Stimulated activated CD4-positive, alpha-beta T cell treated with anti-CD3 and anti-CD28 coated beads, Interleukin-15, amount 100 ng/mL, for 24 hours (primary cell): ENCODE data around the gene DMRT1.
"Not testable (repeated sequence)": the region's sequence is repeated elsewhere in the genome, so short reads cannot be mapped to it uniquely, and the experiment has no call there.

Experiments used
- DNase-seq: peaks from one replicate; pipeline ENCODE4 v3.0.0-alpha.2; 2020

The DMRT1 gene

DNA sequence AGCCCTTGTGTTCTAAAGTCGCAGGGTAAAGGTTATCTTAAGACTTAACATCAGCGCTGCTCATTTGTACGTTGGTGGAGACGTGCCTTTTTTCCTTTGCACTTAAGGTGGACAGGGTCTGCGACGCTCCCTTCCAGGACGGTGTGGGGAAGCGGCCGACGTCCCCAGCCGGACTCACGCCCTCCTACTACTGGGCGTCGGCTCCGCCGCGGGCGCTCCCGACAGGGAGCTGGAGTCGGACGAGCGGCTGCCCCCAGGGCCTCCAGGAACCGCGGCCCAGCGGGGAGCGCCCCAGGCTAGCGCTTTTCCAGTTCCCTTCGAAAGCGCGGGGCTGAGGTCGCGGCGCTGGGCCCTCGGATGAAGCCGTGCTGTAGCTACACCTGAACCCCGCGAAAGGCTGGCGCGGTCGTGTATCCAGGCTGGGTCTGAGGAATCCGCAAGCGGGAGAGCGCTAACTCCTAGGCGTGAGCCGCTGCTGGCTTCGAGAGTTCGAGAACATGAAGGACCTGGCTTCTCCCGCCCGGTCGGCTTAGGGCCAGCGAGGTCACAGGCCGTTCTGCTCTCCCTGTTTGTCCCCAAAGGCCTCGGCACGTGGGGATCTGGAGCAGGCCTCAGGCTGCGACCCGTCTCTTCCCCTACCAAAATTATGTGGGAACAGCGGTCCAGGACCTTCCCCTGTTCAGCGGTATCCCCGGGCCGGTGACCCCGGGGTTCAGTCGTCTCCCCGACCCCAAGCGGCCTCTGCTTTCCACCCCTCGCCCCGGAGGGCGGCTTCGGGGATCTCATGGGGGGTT lies 131.2 kb downstream of the DMRT1 start:
- DNase-seq, result peak; percentile 16

GRCh38 chr9:973295-973834 lies 131.9 kb downstream of the DMRT1 start:
- DNase-seq, result no peak

DNA sequence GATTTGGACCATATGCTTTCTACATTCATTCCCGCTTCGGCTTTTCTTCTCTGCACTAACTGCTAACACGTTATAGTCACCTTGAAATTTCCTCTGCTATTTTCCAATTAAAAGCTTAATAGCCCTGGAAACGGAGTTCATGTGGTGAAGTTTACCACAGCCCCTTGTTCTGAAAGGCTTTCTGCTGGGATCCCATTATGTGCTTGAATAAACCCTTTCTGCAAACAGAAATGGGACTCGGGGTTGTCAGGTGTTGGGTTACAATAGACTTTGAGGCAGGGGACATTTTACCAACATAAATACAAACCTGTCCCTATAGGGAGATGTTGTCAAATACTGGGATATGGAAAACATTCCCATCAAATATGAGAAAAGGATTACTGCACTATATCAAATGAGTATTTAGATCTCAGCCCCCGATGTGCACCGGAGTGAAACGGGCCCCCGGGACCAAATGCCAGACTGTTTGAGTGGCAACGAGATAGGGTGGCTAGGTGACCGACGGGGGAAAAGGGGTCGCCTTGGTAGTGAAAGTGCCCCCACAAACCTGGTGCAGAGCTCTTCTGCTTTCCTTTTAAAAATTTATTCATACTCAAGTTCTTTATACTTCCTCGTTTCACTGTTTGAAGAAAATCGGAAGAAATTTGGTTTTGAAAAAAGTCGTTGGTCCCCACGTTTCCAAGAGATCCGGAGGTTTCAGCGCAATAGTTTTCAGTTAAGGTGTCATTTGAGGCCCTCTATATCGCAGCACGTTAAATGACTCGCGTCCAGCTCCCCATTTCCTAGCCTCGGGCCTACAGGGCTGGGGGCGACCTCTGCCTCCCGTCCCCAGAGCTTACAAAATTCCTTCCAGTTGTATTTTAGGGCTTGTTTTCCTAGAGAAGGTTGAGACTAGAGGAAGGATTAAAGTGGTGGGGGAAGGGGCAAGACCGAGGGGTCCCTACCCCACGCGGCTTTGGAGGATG lies 132.8 kb downstream of the DMRT1 start:
- no peak for DNase-seq

- peak; percentile 4 for DNase-seq
Measured at GRCh38 chr9:974996-975739, 133.7 kb downstream of the DMRT1 start.

- no peak for DNase-seq
Measured at GRCh38 chr9:975740-976257, 134.3 kb downstream of the DMRT1 start.

DNA sequence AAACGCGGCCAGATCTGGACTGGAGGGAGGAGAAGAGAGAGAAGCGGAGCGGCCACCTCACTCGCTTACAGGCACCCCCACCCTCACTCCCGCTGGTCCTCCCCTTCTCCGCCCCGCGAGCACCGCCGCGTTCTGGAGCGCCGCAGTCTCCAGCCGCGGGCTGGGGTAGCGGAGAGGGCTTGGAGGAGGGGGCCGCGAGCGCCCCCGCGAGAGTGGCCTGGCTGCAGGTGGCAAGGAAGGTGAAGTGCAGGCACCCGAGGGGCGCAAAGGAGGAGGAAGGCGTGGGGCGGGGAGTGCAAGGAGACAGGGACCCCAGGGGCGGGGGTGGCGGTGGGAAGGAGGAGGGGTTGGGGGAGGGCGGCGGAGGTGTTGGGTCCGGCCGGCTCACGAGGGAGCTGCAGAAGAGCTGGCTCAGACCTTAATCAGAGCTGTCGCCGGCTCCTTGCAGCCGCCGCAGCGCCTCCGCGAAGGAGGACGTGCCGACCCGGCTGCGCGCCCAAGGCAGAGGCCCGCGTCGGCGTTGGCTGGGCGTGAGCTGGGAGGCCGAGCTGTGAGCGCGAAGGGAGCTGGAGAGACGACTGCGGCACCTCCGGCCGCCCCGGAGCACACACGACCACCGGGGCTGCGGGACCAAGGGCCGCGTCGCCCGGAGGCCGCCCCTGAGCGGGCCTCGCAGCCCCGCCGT lies 134.9 kb downstream of the DMRT1 start, which contains the start of gene DMRT3:
TSS of gene DMRT3 (plus strand) at position 398 of the 685 bp plus-strand sequence. CDS start 347 bp downstream, outside the sequence.
- peak; percentile 37 for DNase-seq

DNA sequence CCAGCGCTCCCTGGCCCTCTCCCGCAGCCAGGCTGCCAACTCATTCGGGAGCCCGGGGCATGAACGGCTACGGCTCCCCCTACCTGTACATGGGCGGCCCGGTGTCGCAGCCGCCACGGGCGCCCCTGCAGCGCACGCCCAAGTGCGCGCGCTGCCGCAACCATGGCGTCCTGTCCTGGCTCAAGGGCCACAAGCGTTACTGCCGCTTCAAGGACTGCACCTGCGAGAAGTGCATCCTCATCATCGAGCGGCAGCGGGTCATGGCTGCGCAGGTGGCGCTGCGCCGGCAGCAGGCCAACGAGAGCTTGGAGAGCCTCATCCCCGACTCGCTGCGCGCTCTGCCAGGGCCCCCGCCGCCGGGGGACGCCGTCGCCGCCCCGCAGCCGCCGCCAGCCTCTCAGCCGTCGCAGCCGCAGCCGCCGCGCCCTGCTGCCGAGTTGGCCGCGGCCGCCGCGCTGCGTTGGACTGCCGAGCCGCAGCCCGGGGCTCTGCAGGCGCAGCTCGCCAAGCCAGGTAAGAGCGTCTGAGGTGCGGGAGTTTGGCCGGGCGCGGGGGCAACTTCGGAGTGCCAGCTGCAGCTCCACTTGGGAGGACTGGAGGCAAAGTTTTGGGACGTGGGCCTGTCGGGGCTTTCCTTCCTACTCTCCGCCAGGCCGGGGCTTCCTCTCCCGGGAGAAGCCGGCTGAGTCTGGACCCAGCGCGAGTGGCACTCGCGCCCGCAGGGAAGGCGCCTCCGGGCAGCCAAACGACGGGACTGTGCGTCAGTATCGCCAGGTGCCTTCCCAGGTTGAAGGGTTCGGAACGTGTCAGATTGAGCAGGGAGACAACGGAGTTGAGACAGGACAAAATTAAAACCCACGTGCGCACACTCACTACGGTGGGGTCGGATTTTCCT lies 135.7 kb downstream of the DMRT1 start:
- peak; percentile 16 for DNase-seq

GRCh38 chr9:977838-978830 lies 136.6 kb downstream of the DMRT1 start:
- DNase-seq, result no peak

- DNase-seq, result no peak
Measured at GRCh38 chr9:979983-980382, 138.5 kb downstream of the DMRT1 start.

DNA sequence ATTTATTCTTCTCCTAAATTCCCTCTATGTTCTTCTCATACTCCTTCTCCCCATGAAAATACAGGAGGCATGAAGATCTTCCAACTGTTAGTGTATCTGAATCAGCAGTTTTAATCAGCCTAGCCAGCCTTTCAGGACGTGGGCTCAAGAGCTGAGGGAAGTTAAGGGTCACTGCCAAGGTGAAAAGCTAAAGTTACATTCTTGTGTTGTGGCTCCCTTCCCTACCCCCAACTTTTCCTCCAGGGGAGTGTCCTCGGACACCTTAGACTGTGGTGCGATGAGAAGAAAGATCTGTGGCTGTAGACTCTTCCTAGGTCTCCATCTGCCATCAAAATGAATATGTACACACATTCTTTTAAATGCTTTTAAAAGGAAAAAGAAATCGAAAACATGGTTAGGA lies 139.1 kb downstream of the DMRT1 start:
- DNase-seq, result no peak

DNA sequence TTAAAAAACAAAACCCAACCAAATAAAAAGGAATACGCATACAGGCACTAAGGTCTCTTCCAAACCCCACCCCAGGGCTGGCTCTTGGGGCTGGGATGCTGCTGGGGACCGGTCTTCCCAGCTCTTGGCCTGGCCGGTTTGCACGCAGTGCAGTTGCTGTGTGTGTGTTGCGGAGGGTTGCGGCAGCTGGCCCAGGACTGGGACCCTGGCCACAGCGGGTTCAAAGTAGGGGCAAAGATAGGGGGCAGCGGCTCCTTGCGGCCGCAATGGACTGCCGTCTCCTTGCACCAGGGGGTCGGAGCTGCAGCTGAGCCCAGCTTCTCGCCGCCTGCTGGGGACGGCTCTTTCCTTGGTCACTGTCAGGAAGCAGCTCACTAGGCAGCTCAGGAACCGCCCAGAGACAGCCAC lies 140.0 kb downstream of the DMRT1 start:
- no peak for DNase-seq

DNA sequence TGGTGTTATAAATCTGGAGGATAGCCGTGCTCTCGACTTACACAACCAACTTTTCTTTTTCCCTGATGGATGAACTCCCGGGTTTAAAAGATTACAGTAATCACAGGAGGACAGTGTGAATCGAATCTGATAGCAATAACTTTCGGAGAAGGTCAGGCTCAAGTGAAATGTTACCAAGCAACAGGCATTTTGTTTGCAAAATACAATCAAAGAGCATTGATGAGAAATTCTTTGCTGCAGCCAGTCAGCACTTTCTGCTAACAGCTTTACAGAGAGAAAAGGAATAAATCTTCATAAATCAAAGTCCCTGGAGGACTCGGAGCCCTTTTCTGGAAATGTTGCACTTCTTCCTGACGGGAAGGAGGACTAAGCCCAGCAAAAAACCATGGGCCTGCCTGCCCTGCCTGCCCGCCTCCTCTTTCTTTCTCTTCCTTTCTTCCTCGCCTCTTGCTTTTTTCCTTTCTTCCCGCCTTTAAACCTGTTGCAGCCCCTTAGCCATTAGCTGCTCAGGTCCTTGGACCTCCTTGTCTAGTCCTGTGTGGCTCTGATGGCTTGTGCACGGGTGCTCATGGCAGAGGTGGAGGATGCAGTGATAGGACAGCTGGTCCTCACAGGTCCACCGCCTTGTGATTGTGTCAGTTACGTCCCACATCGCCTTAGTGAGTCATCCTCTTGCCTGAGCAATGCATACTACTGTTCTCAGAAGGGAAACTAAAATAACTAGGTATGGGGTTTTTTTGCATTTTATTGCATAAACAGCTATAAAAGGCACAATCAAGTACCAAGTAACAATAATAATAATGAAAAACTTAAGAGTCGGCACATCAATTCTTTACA lies 141.1 kb downstream of the DMRT1 start:
- peak; percentile 7 for DNase-seq

DNA sequence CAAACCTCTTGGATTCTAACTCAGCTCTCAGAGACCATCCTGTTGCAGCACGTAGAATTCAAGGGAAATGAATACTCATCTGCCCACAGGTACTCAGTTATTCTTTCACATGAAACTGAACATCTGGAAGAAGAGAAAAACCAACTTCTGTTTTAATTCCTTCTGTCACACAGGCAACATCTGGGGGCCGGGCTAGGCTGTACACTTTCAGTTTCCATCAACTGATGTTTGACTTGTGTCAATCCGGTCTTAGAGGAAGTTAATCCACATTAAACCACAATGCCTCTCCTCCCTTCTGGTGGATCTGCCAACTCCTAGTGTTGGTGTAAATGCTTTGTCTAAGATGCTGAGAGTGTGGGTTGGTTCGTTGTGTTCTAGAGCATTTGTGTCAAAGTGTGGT lies 152.5 kb downstream of the DMRT1 start:
- DNase-seq, result peak; percentile 5

GRCh38 chr9:995192-995591 lies 153.7 kb downstream of the DMRT1 start:
- DNase-seq, result no peak

DNA sequence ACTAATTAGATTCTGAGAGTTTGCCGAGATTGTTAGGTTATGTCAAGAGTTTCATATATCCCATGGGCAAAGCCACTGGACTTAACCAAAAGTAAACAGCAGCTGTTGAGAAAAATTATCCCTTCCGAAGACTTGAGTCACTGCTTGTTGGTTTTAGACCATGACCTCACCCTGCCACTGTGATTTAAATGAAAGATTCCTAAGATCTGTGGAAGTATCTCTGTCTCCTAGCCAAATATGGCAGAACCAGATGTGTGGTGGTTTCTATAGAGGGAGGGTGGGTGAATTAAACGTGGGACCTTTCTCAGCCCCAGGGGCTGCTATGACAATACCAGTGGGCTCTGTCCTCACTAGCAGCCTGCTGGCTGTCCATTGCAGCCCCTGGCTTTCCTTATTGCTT lies 154.3 kb downstream of the DMRT1 start:
- no peak for DNase-seq

DNA sequence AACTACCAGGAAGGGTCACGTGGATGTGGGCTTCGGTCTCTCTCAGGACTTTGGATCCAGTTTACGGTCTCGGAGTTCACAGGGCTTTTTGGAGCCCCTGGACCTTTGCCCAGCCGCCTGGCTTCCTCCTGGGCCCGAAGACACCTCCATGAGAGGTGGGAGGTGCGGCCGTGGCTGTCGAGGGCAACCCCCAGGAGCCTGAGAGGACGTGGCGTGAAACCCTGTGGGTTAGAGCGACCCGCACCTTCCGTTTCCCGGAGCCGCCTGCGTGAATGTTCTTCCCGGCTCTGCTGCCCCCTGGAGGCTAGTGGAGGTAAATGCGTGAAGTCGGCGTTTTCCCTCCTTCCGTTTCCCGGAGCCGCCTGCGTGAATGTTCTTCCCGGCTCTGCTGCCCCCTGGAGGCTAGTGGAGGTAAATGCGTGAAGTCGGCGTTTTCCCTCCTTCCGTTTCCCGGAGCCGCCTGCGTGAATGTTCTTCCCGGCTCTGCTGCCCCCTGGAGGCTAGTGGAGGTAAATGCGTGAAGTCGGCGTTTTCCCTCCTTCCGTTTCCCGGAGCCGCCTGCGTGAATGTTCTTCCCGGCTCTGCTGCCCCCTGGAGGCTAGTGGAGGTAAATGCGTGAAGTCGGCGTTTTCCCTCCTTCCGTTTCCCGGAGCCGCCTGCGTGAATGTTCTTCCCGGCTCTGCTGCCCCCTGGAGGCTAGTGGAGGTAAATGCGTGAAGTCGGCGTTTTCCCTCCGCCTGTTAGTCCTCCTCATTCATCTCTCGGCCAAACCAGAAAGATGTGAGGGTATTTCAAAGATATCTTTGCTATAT lies 157.0 kb downstream of the DMRT1 start:
- not testable (repeated sequence) for DNase-seq

DNA sequence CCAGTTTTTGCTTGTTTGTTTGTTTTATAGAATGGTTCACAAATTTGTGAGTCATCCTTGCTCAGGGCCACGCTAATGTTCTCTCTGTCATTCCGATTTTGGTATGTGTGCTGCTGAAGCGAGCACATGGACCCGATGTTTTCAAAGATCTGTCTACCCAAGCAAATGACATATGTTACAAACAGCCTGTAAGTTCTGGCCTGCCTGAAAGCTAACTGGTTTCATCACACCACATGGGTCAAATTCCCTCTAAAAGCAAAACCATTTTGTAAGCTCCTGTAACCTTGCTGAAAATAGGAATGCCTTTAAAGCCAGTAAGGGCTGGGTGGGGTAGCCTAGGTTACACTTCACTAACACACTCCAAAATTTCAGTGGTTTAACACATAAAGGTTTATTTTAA lies 160.3 kb downstream of the DMRT1 start:
- DNase-seq, result no peak

DNA sequence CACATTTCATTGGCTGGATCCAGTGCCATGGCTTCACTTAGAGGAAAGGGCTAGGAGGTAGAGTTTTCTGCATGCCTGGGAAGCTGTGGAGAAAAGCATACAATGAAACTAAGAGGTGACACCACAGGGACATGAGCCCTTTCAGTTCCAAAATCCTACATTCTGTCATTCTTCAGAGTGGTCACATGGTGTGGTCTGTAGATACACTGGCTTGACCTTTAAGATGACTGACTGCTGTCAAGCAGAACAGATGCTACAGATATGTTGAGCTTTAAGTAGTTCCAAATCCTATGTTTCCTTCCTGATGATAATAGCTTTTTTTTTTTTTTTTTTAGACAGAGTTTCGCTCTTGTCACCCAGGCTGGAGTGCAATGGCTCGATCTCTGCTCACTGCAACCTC lies 161.2 kb downstream of the DMRT1 start:
- no peak for DNase-seq
